IMR-90 (cell line): ENCODE data around the gene LUZP4. TPM values are rescaled to one million over a fixed set of nuclear protein-coding genes. Genes with fewer than 3 reads are reported as not detected.
A peak's percentile ranks its signal among the peaks of the same experiment; 100 is the strongest.

ENCODE experiments used
- ATAC-seq: fragments of 200-7000 bp; cut with Tn5 transposase; 2 replicates; pipeline ENCODE4 v1.9.1; 2020; ENCODE audit warnings: low read depth, mild to moderate bottlenecking, moderate library complexity
- BruUV-seq: library from RNA; stranded (reverse); fragments of 400-500 nt; replicated peaks from 2 replicates; lab custom pipeline; 2021; lab: Mats Ljungman, UMichigan
- CTCF ChIA-PET: fragments of 300-600 bp; formaldehyde crosslinking; extraction: SDS; loops from one replicate; lab custom pipeline; 2021; ENCODE audit warnings: antibody characterized with exemption; lab: Yijun Ruan, JAX
- POLR2A ChIA-PET: fragments of 300-600 bp; sonication (Branson Sonifier 250); formaldehyde crosslinking; loops from one replicate; lab custom pipeline; 2022; ENCODE audit warnings: antibody characterized with exemption; ENCODE audit not compliant: unreplicated experiment; lab: Charles Lee
- DNase-seq: peaks from one replicate; pipeline ENCODE4 v3.0.0; 2013
- H2AFZ ChIP-seq: replicated peaks from 2 replicates; pipeline ENCODE3; 2013; ENCODE audit warnings: low read length, mild to moderate bottlenecking; ENCODE audit not compliant: poor library complexity
- H2AK5ac ChIP-seq: 2 replicates; pipeline ENCODE4 v1.6.1; 2013; ENCODE audit warnings: low read depth, low read length, inconsistent platforms
- H2AK9ac ChIP-seq: replicated peaks from 2 replicates; pipeline ENCODE3; 2013; ENCODE audit warnings: mild to moderate bottlenecking, low read depth, low read length, moderate library complexity; ENCODE audit not compliant: poor library complexity
- H2BK120ac ChIP-seq: 2 replicates; pipeline ENCODE4 v1.6.1; 2013; ENCODE audit warnings: low read depth, low read length, inconsistent platforms
- H2BK15ac ChIP-seq: 3 replicates; pipeline ENCODE4 v1.6.1; 2013; ENCODE audit warnings: low read depth, low read length, inconsistent platforms
- H2BK20ac ChIP-seq: 2 replicates; pipeline ENCODE4 v1.6.1; 2013; ENCODE audit warnings: low read depth, mild to moderate bottlenecking, inconsistent platforms, low read length, moderate library complexity
- H2BK5ac ChIP-seq: 2 replicates; pipeline ENCODE4 v1.6.1; 2013; ENCODE audit warnings: mild to moderate bottlenecking, low read depth, low read length, inconsistent platforms; ENCODE audit not compliant: poor library complexity, severe bottlenecking
- H3K14ac ChIP-seq: replicated peaks from 2 replicates; pipeline ENCODE4 v1.6.1; 2013; ENCODE audit warnings: low read depth, low read length, inconsistent platforms
- H3K18ac ChIP-seq: 2 replicates; pipeline ENCODE4 v1.6.1; 2013; ENCODE audit warnings: low read depth, low read length, control low read depth
- H3K23ac ChIP-seq: 2 replicates; pipeline ENCODE4 v1.6.1; 2013; ENCODE audit warnings: low read depth, low read length, inconsistent platforms
- H3K27ac ChIP-seq: 2 replicates; pipeline ENCODE4 v1.5.1; 2013; ENCODE audit warnings: mild to moderate bottlenecking, control low read depth, low read length; ENCODE audit not compliant: insufficient read depth
- H3K27me3 ChIP-seq: 2 replicates; pipeline ENCODE4 v1.6.1; 2013; ENCODE audit warnings: low read length; ENCODE audit not compliant: control insufficient read depth, insufficient read depth
- H3K36me3 ChIP-seq: 2 replicates; pipeline ENCODE4 v1.6.1; 2013; ENCODE audit warnings: low read length, mixed read lengths; ENCODE audit not compliant: control insufficient read depth, insufficient read depth
- H3K4ac ChIP-seq: 2 replicates; pipeline ENCODE4 v1.6.1; 2013; ENCODE audit warnings: low read depth, low read length, inconsistent platforms
- H3K4me1 ChIP-seq: 2 replicates; pipeline ENCODE4 v1.6.1; 2013; ENCODE audit warnings: low read length, mixed read lengths; ENCODE audit not compliant: control insufficient read depth, insufficient read depth
- H3K4me2 ChIP-seq: 2 replicates; pipeline ENCODE4 v1.6.1; 2013; ENCODE audit warnings: low read depth, mild to moderate bottlenecking, control low read depth, low read length, moderate library complexity
- H3K4me3 ChIP-seq: 2 replicates; pipeline ENCODE4 v1.5.1; 2013; ENCODE audit warnings: low read depth, mild to moderate bottlenecking, control low read depth, low read length, moderate library complexity; ENCODE audit not compliant: insufficient read depth
- H3K56ac ChIP-seq: 2 replicates; pipeline ENCODE4 v1.6.1; 2013; ENCODE audit warnings: low read length, inconsistent platforms; ENCODE audit not compliant: insufficient read depth; ENCODE audit errors: extremely low read depth
- H3K79me1 ChIP-seq, 2 experiments: 2 replicates each; pipeline ENCODE4 v1.6.1; 2013; ENCODE audit warnings: low read length in 2 of 2, inconsistent platforms in 1 of 2, low read depth in 1 of 2
- H3K9ac ChIP-seq: 2 replicates; pipeline ENCODE4 v1.6.1; 2013; ENCODE audit warnings: low read depth, low read length, control low read depth
- H3K9me1 ChIP-seq: 2 replicates; pipeline ENCODE4 v1.6.1; 2013; ENCODE audit warnings: low read length, inconsistent platforms; ENCODE audit not compliant: insufficient read depth
- H3K9me3 ChIP-seq: 2 replicates; pipeline ENCODE4 v1.6.1; 2013; ENCODE audit warnings: low read length; ENCODE audit not compliant: control insufficient read depth, insufficient read depth
- H4K20me1 ChIP-seq: 2 replicates; pipeline ENCODE4 v1.6.1; 2013; ENCODE audit warnings: low read length, inconsistent platforms; ENCODE audit not compliant: insufficient read depth
- H4K5ac ChIP-seq: 2 replicates; pipeline ENCODE4 v1.6.1; 2013; ENCODE audit warnings: mild to moderate bottlenecking, low read depth, low read length, control low read depth
- H4K8ac ChIP-seq, 2 experiments: 2 replicates each; pipeline ENCODE4 v1.6.1; 2013; ENCODE audit warnings: low read depth in 2 of 2, low read length in 2 of 2, control low read depth in 1 of 2, inconsistent platforms in 1 of 2
- H4K91ac ChIP-seq: 2 replicates; pipeline ENCODE4 v1.6.1; 2013; ENCODE audit warnings: low read depth, low read length, inconsistent platforms; ENCODE audit not compliant: insufficient read depth
- BHLHE40 ChIP-seq: fragments of 150-350 bp; IDR thresholded peaks from 2 replicates; pipeline ENCODE4 v1.6.1; 2016; ENCODE audit warnings: mild to moderate bottlenecking, low read depth, low read length
- CEBPB ChIP-seq: IDR thresholded peaks from 2 replicates; pipeline ENCODE4 v1.6.1; 2012; ENCODE audit warnings: low read depth, low read length, improper control_type of control experiment
- CHD1 ChIP-seq: IDR thresholded peaks from 2 replicates; pipeline ENCODE4 v1.6.1; 2012; ENCODE audit warnings: low read depth, low read length, improper control_type of control experiment
- MAFK ChIP-seq: IDR thresholded peaks from 2 replicates; pipeline ENCODE4 v1.6.1; 2012; ENCODE audit warnings: low read depth, low read length, improper control_type of control experiment
- MAZ ChIP-seq: IDR thresholded peaks from 2 replicates; pipeline ENCODE4 v1.6.1; 2012; ENCODE audit warnings: low read depth, mild to moderate bottlenecking, low read length, improper control_type of control experiment, moderate library complexity, borderline replicate concordance
- NFE2L2 ChIP-seq: fragments of 150-350 bp; IDR thresholded peaks from 2 replicates; pipeline ENCODE4 v1.6.1; 2016; ENCODE audit warnings: low read depth, mild to moderate bottlenecking, low read length
- POLR2A ChIP-seq: IDR thresholded peaks from 2 replicates; pipeline ENCODE4 v1.6.1; 2012; ENCODE audit warnings: mild to moderate bottlenecking, low read depth, low read length
- RAD21 ChIP-seq: IDR thresholded peaks from 2 replicates; pipeline ENCODE4 v1.6.1; 2012; ENCODE audit warnings: low read length, improper control_type of control experiment
- WGBS, 2 experiments: methylation state at CpG; one replicate each; pipeline versions ENCODE4 v1.1.5 to v1.1.7; 2013; ENCODE audit warnings: missing lambda C conversion rate in 2 of 2; ENCODE audit not compliant: insufficient read length in 1 of 2; ENCODE audit errors: extremely low coverage in 2 of 2; 5-methylcytosine and 5-hydroxymethylcytosine counted together
- dilution Hi-C: fragments of 300-500 bp; cut with HindIII; formaldehyde crosslinking; loops from one replicate; pipeline ENCODE4 v1.14.3; 2018; ENCODE audit warnings: low sequenced_read_pairs; ENCODE audit not compliant: unreplicated experiment
- in situ Hi-C: fragments of 300-500 bp; cut with MboI; formaldehyde crosslinking; loops from 3 replicates; pipeline ENCODE4 v1.14.3; 2019; ENCODE audit warnings: low sequenced_read_pairs, inconsistent platforms, mixed read lengths
- intact Hi-C: fragments of 100-400 bp; cut with micrococcal nuclease; formaldehyde crosslinking; loops from 2 replicates; pipeline ENCODE4 v1.10.0; 2022
- polyA plus RNA-seq, 3 experiments: library from polyadenylated mRNA; depleted of rRNA; stranded (reverse); fragments of >200 nt; gene quantifications; 2 replicates each; pipeline ENCODE4 v1.2.3, GENCODE V29; 2012; ENCODE audit warnings: low replicate concordance in 1 of 3
- total RNA-seq: library from RNA; depleted of rRNA; stranded (reverse); fragments of >200 nt; gene quantifications from 2 replicates; pipeline ENCODE4 v1.2.3, GENCODE V29; 2012
- TF ChIP-seq, protein P1 (sequence below): fragments of 150-350 bp; IDR thresholded peaks from 2 replicates; pipeline ENCODE4 v1.6.1; 2017; ENCODE audit warnings: mild to moderate bottlenecking, antibody characterized with exemption, low read length, low read depth

LUZP4 gene
- total and polyA plus RNA-seq, 2 of the 4 experiments (the other 2 are of a cell fraction): not detected

DNA sequence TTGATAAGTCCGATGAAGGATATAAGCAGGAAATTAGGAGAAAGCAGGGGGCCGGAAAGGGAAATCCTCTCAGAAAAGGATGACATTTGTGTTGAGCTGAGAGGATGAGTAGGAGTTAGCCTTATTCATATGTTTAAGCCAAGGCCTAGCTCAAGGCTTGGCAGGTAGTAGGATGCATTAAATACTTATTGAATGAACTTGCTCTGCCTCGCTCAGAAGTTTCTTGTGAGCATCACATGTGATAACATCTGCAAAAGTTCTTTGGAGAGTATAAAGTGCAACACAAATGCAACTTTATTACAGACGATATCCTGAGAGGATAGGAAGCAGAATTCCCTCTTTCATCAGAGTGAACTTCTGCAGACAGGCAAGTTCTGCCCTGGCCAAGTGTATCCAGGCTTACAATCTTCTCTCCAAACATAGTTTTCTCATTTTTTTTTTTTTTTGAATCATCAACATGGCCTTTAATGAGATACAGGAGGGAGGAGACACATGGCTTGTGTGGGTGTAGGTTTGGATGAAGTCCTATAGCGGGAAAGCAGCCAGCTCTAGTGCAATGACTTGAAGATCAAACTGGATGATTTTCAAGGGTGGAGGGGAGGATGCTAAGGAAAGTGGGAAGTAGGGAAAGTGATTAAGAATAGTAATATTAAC, 48.1 kb downstream of the LUZP4 start:
- Histone ChIP-seq H2BK15ac (no peak overlapping the region), H3K36me3 (no peaks in the 10 kb centered on the region), H3K9me1 (no peaks in the 10 kb centered on the region), H3K14ac (no peak overlapping the region), H3K4me1 (no peaks in the 10 kb centered on the region; the same call in 1 of the 2 replicates), H4K20me1 (no peaks in the 10 kb centered on the region), H4K5ac (no peak overlapping the region), H3K4ac (no peak overlapping the region), H2BK120ac (no peak overlapping the region), H3K4me3 (no peak overlapping the region), H3K27ac (no peak overlapping the region), H2AK9ac (no peak overlapping the region), H3K79me1 (no peaks in the 10 kb centered on the region), H3K9me3 (no peaks in the 10 kb centered on the region), H2AK5ac (no peak overlapping the region), H3K4me2 (no peak overlapping the region), H2BK5ac (no peak overlapping the region), H4K8ac (no peak overlapping the region), H2BK20ac (no peak overlapping the region), H3K23ac (no peak overlapping the region), H3K9ac (no peak overlapping the region), H2AFZ (no peak overlapping the region), H3K27me3 (peaks cover 3% of the 10 kb centered on the region), H4K91ac (no peak overlapping the region), H3K18ac (no peak overlapping the region), H3K56ac (no peak overlapping the region)
- DNase-seq (peak; percentile 86), ATAC-seq (peak; percentile 49)
- ChIA-PET CTCF (interaction anchor here (0.8 kb wide), 1 partner anchor 306 kb away, joined by 4 read pairs; no protein-coding TSS in a partner anchor), POLR2A (no interaction called here)
- dilution Hi-C loops (no loop called here), in situ Hi-C loops (no loop called here), intact Hi-C loops (no loop called here)
- no TSS peak for BruUV-seq
- no CpG with 5 or more reads among the region's 5 CpGs for WGBS, 2 experiments
- no peak for TF ChIP-seq NFE2L2
- no peak for TF ChIP-seq CHD1
- no peak for TF ChIP-seq BHLHE40
- no peak for TF ChIP-seq POLR2A
- TF ChIP-seq, protein P1, sequence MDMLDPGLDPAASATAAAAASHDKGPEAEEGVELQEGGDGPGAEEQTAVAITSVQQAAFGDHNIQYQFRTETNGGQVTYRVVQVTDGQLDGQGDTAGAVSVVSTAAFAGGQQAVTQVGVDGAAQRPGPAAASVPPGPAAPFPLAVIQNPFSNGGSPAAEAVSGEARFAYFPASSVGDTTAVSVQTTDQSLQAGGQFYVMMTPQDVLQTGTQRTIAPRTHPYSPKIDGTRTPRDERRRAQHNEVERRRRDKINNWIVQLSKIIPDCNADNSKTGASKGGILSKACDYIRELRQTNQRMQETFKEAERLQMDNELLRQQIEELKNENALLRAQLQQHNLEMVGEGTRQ: no peak
- TF ChIP-seq MAFK: no peak
- no peak for TF ChIP-seq CEBPB
- TF ChIP-seq MAZ: no peak
- no peak for TF ChIP-seq RAD21
